Measurements from ENCODE around the gene BARD1.
A peak's percentile ranks its signal among the peaks of the same experiment; 100 is the strongest.

BARD1 gene

GRCh38 chr2:214836568-214836967, 27.1 kb upstream of the BARD1 start:
- TF ChIP-seq CTCF (IDR thresholded peaks at IDR 0.05; ENCODE audit: control insufficient read depth, insufficient read depth, low read depth, low read length, missing control alignments): no peak
- no peak overlapping the region for H3K4me3 ChIP-seq (ENCODE audit: control insufficient read depth, low read depth, low read length)
- no peak for DNase-seq (ENCODE audit: low read depth)

GRCh38 chr2:214830794-214831346, 21.4 kb upstream of the BARD1 start:
- DNase-seq (ENCODE audit: low read depth): no peak
- no peak overlapping the region for H3K4me3 ChIP-seq (ENCODE audit: control insufficient read depth, low read depth, low read length)
- peak; percentile 60 for TF ChIP-seq CTCF (IDR thresholded peaks at IDR 0.05; ENCODE audit: control insufficient read depth, insufficient read depth, low read depth, low read length, missing control alignments)

- H3K4me3 ChIP-seq (ENCODE audit: control insufficient read depth, low read depth, low read length): no peak overlapping the region
- DNase-seq (ENCODE audit: low read depth): no peak
- TF ChIP-seq CTCF (IDR thresholded peaks at IDR 0.05; ENCODE audit: control insufficient read depth, insufficient read depth, low read depth, low read length, missing control alignments): no peak
Measured at GRCh38 chr2:214816008-214816533, 6.6 kb upstream of the BARD1 start.

GRCh38 chr2:214810671-214811070, 1.2 kb upstream of the BARD1 start:
- peak overlapping the region; percentile 90 for H3K4me3 ChIP-seq (ENCODE audit: control insufficient read depth, low read depth, low read length)
- DNase-seq (ENCODE audit: low read depth): no peak
- no peak for TF ChIP-seq CTCF (IDR thresholded peaks at IDR 0.05; ENCODE audit: control insufficient read depth, insufficient read depth, low read depth, low read length, missing control alignments)

- peak overlapping the region; percentile 90 for H3K4me3 ChIP-seq (ENCODE audit: control insufficient read depth, low read depth, low read length)
- peak; percentile 92 for DNase-seq (ENCODE audit: low read depth)
- TF ChIP-seq CTCF (IDR thresholded peaks at IDR 0.05; ENCODE audit: control insufficient read depth, insufficient read depth, low read depth, low read length, missing control alignments): no peak
Measured at GRCh38 chr2:214809751-214810564, 475 bp upstream of the BARD1 start.

GRCh38 chr2:214807653-214808052, 1.8 kb downstream of the BARD1 start:
- peak overlapping the region; percentile 90 for H3K4me3 ChIP-seq (ENCODE audit: control insufficient read depth, low read depth, low read length)
- no peak for DNase-seq (ENCODE audit: low read depth)
- TF ChIP-seq CTCF (IDR thresholded peaks at IDR 0.05; ENCODE audit: control insufficient read depth, insufficient read depth, low read depth, low read length, missing control alignments): no peak
